ENCODE measurements around the gene CHRM2.

DNA sequence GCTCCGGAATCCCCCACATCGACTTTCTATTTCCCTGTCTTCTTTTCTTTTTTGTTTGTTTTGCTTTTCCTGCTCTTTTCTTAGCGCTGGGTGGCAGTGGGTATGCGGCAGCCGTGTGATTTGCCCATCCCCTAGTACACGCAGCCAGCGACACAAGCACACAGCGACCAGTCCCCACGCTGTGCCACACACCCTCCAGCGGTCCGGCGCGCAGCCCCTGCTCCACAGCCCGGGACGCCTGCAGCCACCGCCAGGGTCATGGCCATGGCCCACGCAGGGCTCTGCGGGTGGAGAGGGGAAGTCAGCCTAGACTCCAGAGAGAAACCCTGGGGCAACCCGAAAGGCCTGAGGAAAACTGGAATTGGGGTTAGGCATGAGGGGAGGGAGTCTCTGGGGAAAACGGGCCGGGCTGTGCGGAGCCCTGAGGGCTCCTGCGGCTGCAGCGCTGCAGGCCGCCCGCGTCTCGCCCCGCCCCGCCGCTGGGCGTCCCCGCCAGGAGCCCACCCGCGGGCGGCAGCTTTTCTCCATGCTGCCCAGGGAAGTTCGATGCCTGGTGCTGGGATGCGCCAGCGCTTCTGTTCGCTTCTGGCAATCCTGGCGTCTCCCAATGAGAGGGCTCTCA lies 2.5 kb downstream of the CHRM2 start:
- TF ChIP-seq, protein P1, sequence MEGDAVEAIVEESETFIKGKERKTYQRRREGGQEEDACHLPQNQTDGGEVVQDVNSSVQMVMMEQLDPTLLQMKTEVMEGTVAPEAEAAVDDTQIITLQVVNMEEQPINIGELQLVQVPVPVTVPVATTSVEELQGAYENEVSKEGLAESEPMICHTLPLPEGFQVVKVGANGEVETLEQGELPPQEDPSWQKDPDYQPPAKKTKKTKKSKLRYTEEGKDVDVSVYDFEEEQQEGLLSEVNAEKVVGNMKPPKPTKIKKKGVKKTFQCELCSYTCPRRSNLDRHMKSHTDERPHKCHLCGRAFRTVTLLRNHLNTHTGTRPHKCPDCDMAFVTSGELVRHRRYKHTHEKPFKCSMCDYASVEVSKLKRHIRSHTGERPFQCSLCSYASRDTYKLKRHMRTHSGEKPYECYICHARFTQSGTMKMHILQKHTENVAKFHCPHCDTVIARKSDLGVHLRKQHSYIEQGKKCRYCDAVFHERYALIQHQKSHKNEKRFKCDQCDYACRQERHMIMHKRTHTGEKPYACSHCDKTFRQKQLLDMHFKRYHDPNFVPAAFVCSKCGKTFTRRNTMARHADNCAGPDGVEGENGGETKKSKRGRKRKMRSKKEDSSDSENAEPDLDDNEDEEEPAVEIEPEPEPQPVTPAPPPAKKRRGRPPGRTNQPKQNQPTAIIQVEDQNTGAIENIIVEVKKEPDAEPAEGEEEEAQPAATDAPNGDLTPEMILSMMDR (IDR thresholded peaks at IDR 0.05), result no peak
- no peak for TF ChIP-seq POLR2A (IDR thresholded peaks at IDR 0.05)

All from uterus (tissue), 2 donors.